HEK293 (cell line): ENCODE measurements around the gene AVP.
A peak's percentile ranks its signal among the peaks of the same experiment; 100 is the strongest.

Source experiments
- CTCF ChIA-PET: fragments of 350-600 bp; formaldehyde crosslinking; extraction: SDS; loops from one replicate; lab custom pipeline; 2021; ENCODE audit warnings: antibody characterized with exemption; lab: Yijun Ruan, JAX
- POLR2A ChIA-PET: fragments of 300-600 bp; formaldehyde crosslinking; extraction: SDS; loops from one replicate; lab custom pipeline; 2020; ENCODE audit warnings: antibody characterized with exemption, inconsistent platforms; lab: Yijun Ruan, JAX
- H3K27ac ChIP-seq: fragments of 200-500 bp; sonication (Bioruptor generic); 2 replicates; pipeline ENCODE4 v1.5.1; 2014; ENCODE audit warnings: low read depth, low read length, control low read depth, inconsistent platforms; ENCODE audit errors: extremely low read depth
- H3K36me3 ChIP-seq, 2 experiments: fragments of 200-500 bp in 1 of 2; sonication (Bioruptor generic) in 1 of 2; 1 replicate in 1 of 2; 2 replicates in 1 of 2; pipeline ENCODE4 v1.5.1; 2014 to 2017; ENCODE audit warnings: inconsistent platforms in 2 of 2, low read length in 2 of 2; ENCODE audit not compliant: control insufficient read depth in 2 of 2, insufficient read depth in 1 of 2
- H3K4me1 ChIP-seq: fragments of 200-500 bp; sonication (Bioruptor generic); 2 replicates; pipeline ENCODE4 v1.5.1; 2014; ENCODE audit warnings: mild to moderate bottlenecking, low read length, inconsistent platforms; ENCODE audit not compliant: control insufficient read depth, insufficient read depth
- H3K4me3 ChIP-seq: 2 replicates; pipeline ENCODE4 v1.5.1; 2011; ENCODE audit warnings: low read depth, mild to moderate bottlenecking, control low read depth, low read length, moderate library complexity
- H3K9me3 ChIP-seq: fragments of 200-500 bp; sonication (Bioruptor generic); 2 replicates; pipeline ENCODE4 v1.5.1; 2014; ENCODE audit warnings: low read depth, low read length, inconsistent platforms; ENCODE audit not compliant: control insufficient read depth, insufficient read depth
- CTCF ChIP-seq: fragments of 450-650 bp; formaldehyde crosslinking; IDR thresholded peaks from 2 replicates; pipeline ENCODE4 v1.5.1; 2016; ENCODE audit warnings: missing biosample characterization, missing genetic modification characterization
- MEIS1 ChIP-seq: sonication (generic); formaldehyde crosslinking; IDR thresholded peaks from 2 replicates; pipeline ENCODE4 v1.8.1; 2022; ENCODE audit warnings: missing genetic modification reagents, mild to moderate bottlenecking, borderline replicate concordance
- MYNN ChIP-seq: fragments of 450-650 bp; formaldehyde crosslinking; IDR thresholded peaks from 2 replicates; pipeline ENCODE4 v1.5.1; 2016; ENCODE audit warnings: missing biosample characterization, missing genetic modification characterization, borderline replicate concordance
- SCRT2 ChIP-seq: fragments of 450-650 bp; formaldehyde crosslinking; IDR thresholded peaks from 2 replicates; pipeline ENCODE4 v1.5.1; 2016; ENCODE audit warnings: missing biosample characterization, missing genetic modification characterization
- SETDB1 ChIP-seq: IDR thresholded peaks from one replicate; pipeline ENCODE4 v1.6.1; 2017; ENCODE audit warnings: mild to moderate bottlenecking, low read length, moderate library complexity, mixed read lengths; ENCODE audit not compliant: insufficient read length
- WT1 ChIP-seq: fragments of 450-650 bp; formaldehyde crosslinking; IDR thresholded peaks from 2 replicates; pipeline ENCODE4 v1.5.1; 2016; ENCODE audit warnings: missing biosample characterization, missing genetic modification characterization
- ZBTB17 ChIP-seq: fragments of 450-650 bp; formaldehyde crosslinking; IDR thresholded peaks from 2 replicates; pipeline ENCODE4 v1.5.1; 2016; ENCODE audit warnings: missing biosample characterization, missing genetic modification characterization
- ZNF10 ChIP-seq: fragments of 450-650 bp; formaldehyde crosslinking; IDR thresholded peaks from 2 replicates; pipeline ENCODE4 v1.5.1; 2017; ENCODE audit warnings: missing biosample characterization, missing genetic modification characterization
- ZNF121 ChIP-seq: fragments of 450-650 bp; formaldehyde crosslinking; IDR thresholded peaks from 2 replicates; pipeline ENCODE4 v1.5.1; 2016; ENCODE audit warnings: missing biosample characterization, missing genetic modification characterization
- ZNF146 ChIP-seq: fragments of 450-650 bp; formaldehyde crosslinking; IDR thresholded peaks from 2 replicates; pipeline ENCODE4 v1.5.1; 2016; ENCODE audit warnings: missing biosample characterization, missing genetic modification characterization
- ZNF155 ChIP-seq: fragments of 450-650 bp; formaldehyde crosslinking; IDR thresholded peaks from 2 replicates; pipeline ENCODE4 v1.5.1; 2016; ENCODE audit warnings: missing biosample characterization, missing genetic modification characterization
- ZNF23 ChIP-seq: fragments of 450-650 bp; formaldehyde crosslinking; IDR thresholded peaks from 2 replicates; pipeline ENCODE4 v1.5.1; 2016; ENCODE audit warnings: missing biosample characterization, missing genetic modification characterization, borderline replicate concordance
- ZNF239 ChIP-seq: fragments of 450-650 bp; formaldehyde crosslinking; IDR thresholded peaks from 2 replicates; pipeline ENCODE4 v1.5.1; 2016; ENCODE audit warnings: missing biosample characterization, missing genetic modification characterization
- ZNF341 ChIP-seq: fragments of 450-650 bp; formaldehyde crosslinking; IDR thresholded peaks from 2 replicates; pipeline ENCODE4; 2016; ENCODE audit warnings: low read depth, missing biosample characterization, missing genetic modification characterization
- ZNF362 ChIP-seq: fragments of 450-650 bp; formaldehyde crosslinking; IDR thresholded peaks from 2 replicates; pipeline ENCODE4 v1.5.1; 2016; ENCODE audit warnings: missing biosample characterization, missing genetic modification characterization
- ZNF510 ChIP-seq: fragments of 450-650 bp; formaldehyde crosslinking; IDR thresholded peaks from 2 replicates; pipeline ENCODE4 v1.5.1; 2018; ENCODE audit warnings: mild to moderate bottlenecking, missing genetic modification characterization, missing biosample characterization; ENCODE audit not compliant: insufficient replicate concordance
- ZNF585B ChIP-seq: fragments of 450-650 bp; formaldehyde crosslinking; IDR thresholded peaks from 2 replicates; pipeline ENCODE4 v1.5.1; 2016; ENCODE audit warnings: missing biosample characterization, missing genetic modification characterization
- ZNF600 ChIP-seq: fragments of 450-650 bp; formaldehyde crosslinking; IDR thresholded peaks from 2 replicates; pipeline ENCODE4 v1.5.1; 2016; ENCODE audit warnings: missing biosample characterization, missing genetic modification characterization
- ZNF626 ChIP-seq: fragments of 450-650 bp; sonication (Bioruptor Pico); formaldehyde crosslinking; IDR thresholded peaks from 2 replicates; pipeline ENCODE4 v1.5.1; 2018; ENCODE audit warnings: missing biosample characterization, missing genetic modification characterization, inconsistent platforms
- ZNF670 ChIP-seq: fragments of 450-650 bp; formaldehyde crosslinking; IDR thresholded peaks from 2 replicates; pipeline ENCODE4 v1.5.1; 2016; ENCODE audit warnings: missing biosample characterization, missing genetic modification characterization, low read depth
- ZNF785 ChIP-seq: fragments of 450-650 bp; formaldehyde crosslinking; IDR thresholded peaks from 2 replicates; pipeline ENCODE4 v1.5.1; 2016; ENCODE audit warnings: missing biosample characterization, missing genetic modification characterization

Gene AVP

GRCh38 chr20:3115190-3116107 is 30.9 kb upstream of the AVP start (continued):
- TF ChIP-seq ZBTB17 (tag by site-specific recombination) (peak; percentile 32; the same call in 1 of the 2 replicates), ZNF785 (tag by site-specific recombination) (no peak), ZNF121 (no peak), ZNF239 (no peak), ZNF362 (tag by site-specific recombination) (peak; percentile 94), ZNF600 (tag by site-specific recombination) (peak; percentile 65), ZNF146 (no peak), SETDB1 (no peak), ZNF585B (tag by site-specific recombination) (no peak), SCRT2 (tag by site-specific recombination) (0 out of 2 replicates have a peak, but pooled peaks have one; percentile 24), ZNF670 (tag by site-specific recombination) (no peak), WT1 (tag by site-specific recombination) (no peak), MYNN (tag by site-specific recombination) (no peak), CTCF (tag by site-specific recombination) (peak; percentile 71; the same call in 1 of the 2 replicates), ZNF23 (tag by site-specific recombination) (no peak), ZNF510 (tag by site-specific recombination) (no peak)

- no peak overlapping the region for H3K4me3 ChIP-seq
- peaks cover 0 to 12% of the 10 kb centered on the region in 2 experiments; a peak in 2 of 3 replicates for H3K36me3 ChIP-seq
- no peak overlapping the region for H3K27ac ChIP-seq
- ChIA-PET CTCF (no interaction called here), POLR2A (no interaction called here)
- H3K9me3 ChIP-seq, result no peaks in the 10 kb centered on the region
- no peaks in the 10 kb centered on the region for H3K4me1 ChIP-seq
- no peak for TF ChIP-seq MEIS1 (CRISPR knock-in tag)
- peak; percentile 79 for TF ChIP-seq ZNF341
Observed at GRCh38 chr20:3111995-3112394, 27.5 kb upstream of the AVP start.

GRCh38 chr20:3111507-3111906 is 27.0 kb upstream of the AVP start:
- Histone ChIP-seq H3K9me3 (no peaks in the 10 kb centered on the region), H3K27ac (no peak overlapping the region)
- CTCF ChIA-PET, result no interaction called here
- TF ChIP-seq ZNF10 (no peak), ZNF155 (tag by site-specific recombination) (no peak), ZNF626 (tag by site-specific recombination) (no peak)
- TF ChIP-seq, all 188 proteins: peak for 0
- Histone ChIP-seq H3K36me3 (peaks cover 0 to 12% of the 10 kb centered on the region in 2 experiments; a peak in 2 of 3 replicates), H3K4me1 (no peaks in the 10 kb centered on the region), H3K4me3 (no peak overlapping the region)
- POLR2A ChIA-PET, result no interaction called here
